Neuronal stem cell (in vitro differentiated cells): ENCODE measurements around the gene ZNF701.
"Not testable (repeated sequence)": the region's sequence is repeated elsewhere in the genome, so short reads cannot be mapped to it uniquely, and the experiment has no call there.

ENCODE experiments used
- DNase-seq: peaks from one replicate; pipeline ENCODE4 v3.0.0-alpha.2; 2013; ENCODE audit warnings: low spot score
- H2AFZ ChIP-seq: one replicate; pipeline ENCODE4 v1.6.1; 2013; ENCODE audit warnings: mild to moderate bottlenecking, low read length, inconsistent platforms
- H2AK5ac ChIP-seq: 2 replicates; pipeline ENCODE4 v1.6.1; 2013; ENCODE audit warnings: low read depth, mild to moderate bottlenecking, inconsistent platforms, low read length, moderate library complexity, mixed read lengths
- H2BK120ac ChIP-seq: 2 replicates; pipeline ENCODE4 v1.6.1; 2013; ENCODE audit warnings: low read depth, mild to moderate bottlenecking, inconsistent platforms, low read length, moderate library complexity, mixed read lengths
- H2BK12ac ChIP-seq: one replicate; pipeline ENCODE4 v1.6.1; 2013; ENCODE audit warnings: low read length, inconsistent platforms
- H2BK15ac ChIP-seq: 2 replicates; pipeline ENCODE4 v1.6.1; 2013; ENCODE audit warnings: mild to moderate bottlenecking, low read length, inconsistent platforms, mixed read lengths
- H2BK5ac ChIP-seq: one replicate; pipeline ENCODE4 v1.6.1; 2013; ENCODE audit warnings: inconsistent platforms, mild to moderate bottlenecking, low read length, moderate library complexity
- H3K14ac ChIP-seq: one replicate; pipeline ENCODE4 v1.6.1; 2013; ENCODE audit warnings: low read length, inconsistent platforms
- H3K18ac ChIP-seq: 2 replicates; pipeline ENCODE4 v1.6.1; 2013; ENCODE audit warnings: low read length, inconsistent platforms
- H3K23ac ChIP-seq: 2 replicates; pipeline ENCODE4 v1.6.1; 2013; ENCODE audit warnings: low read depth, mild to moderate bottlenecking, mixed read lengths, low read length, inconsistent platforms; ENCODE audit not compliant: poor library complexity
- H3K27ac ChIP-seq: replicated peaks from 3 replicates; pipeline ENCODE4 v1.5.1; 2013; ENCODE audit warnings: low read length, inconsistent platforms
- H3K27me3 ChIP-seq, 3 experiments: 2 replicates each; pipeline ENCODE4 v1.6.1; 2013; ENCODE audit warnings: low read length in 3 of 3, mild to moderate bottlenecking in 2 of 3, inconsistent platforms in 1 of 3, low read depth in 1 of 3, mixed read lengths in 1 of 3, moderate library complexity in 1 of 3; ENCODE audit not compliant: control insufficient read depth in 3 of 3, insufficient read depth in 3 of 3
- H3K36me3 ChIP-seq, 2 donors: replicated peaks in 1 of 2; 2 replicates each; pipeline ENCODE4 v1.6.1; 2013; ENCODE audit warnings: low read length in 2 of 2; ENCODE audit not compliant: control insufficient read depth in 2 of 2, insufficient read depth in 2 of 2
- H3K4ac ChIP-seq: 2 replicates; pipeline ENCODE4 v1.6.1; 2013; ENCODE audit warnings: inconsistent platforms, mild to moderate bottlenecking, low read length, moderate library complexity
- H3K4me1 ChIP-seq, 2 donors: 1 replicate in 1 of 2; 2 replicates in 1 of 2; pipeline ENCODE4 v1.6.1; 2013; ENCODE audit warnings: low read length in 2 of 2, low read depth in 1 of 2; ENCODE audit not compliant: control insufficient read depth in 2 of 2, insufficient read depth in 1 of 2
- H3K4me2 ChIP-seq: one replicate; pipeline ENCODE4 v1.6.1; 2013; ENCODE audit warnings: mild to moderate bottlenecking, low read length, inconsistent platforms; ENCODE audit not compliant: insufficient read depth, poor library complexity, severe bottlenecking
- H3K4me3 ChIP-seq, 2 donors: 2 replicates each; pipeline ENCODE4 v1.5.1; 2013; ENCODE audit warnings: low read length in 2 of 2, mild to moderate bottlenecking in 2 of 2, inconsistent platforms in 1 of 2, moderate library complexity in 1 of 2
- H3K79me1 ChIP-seq: one replicate; pipeline ENCODE4 v1.6.1; 2013; ENCODE audit warnings: low read depth, mild to moderate bottlenecking, inconsistent platforms, low read length, moderate library complexity
- H3K9ac ChIP-seq: one replicate; pipeline ENCODE4 v1.6.1; 2013; ENCODE audit warnings: mild to moderate bottlenecking, low read depth, low read length, inconsistent platforms; ENCODE audit not compliant: poor library complexity
- H3K9me3 ChIP-seq, 2 donors: replicated peaks in 1 of 2; 2 replicates each; pipeline versions ENCODE3 to v1.6.1; 2013; ENCODE audit warnings: low read length in 2 of 2, mild to moderate bottlenecking in 2 of 2, inconsistent platforms in 1 of 2, low read depth in 1 of 2, mixed read lengths in 1 of 2, moderate library complexity in 1 of 2; ENCODE audit not compliant: control insufficient read depth in 2 of 2, insufficient read depth in 1 of 2
- H4K8ac ChIP-seq: one replicate; pipeline ENCODE4 v1.6.1; 2013; ENCODE audit warnings: low read depth, mild to moderate bottlenecking, inconsistent platforms, low read length, moderate library complexity
- H4K91ac ChIP-seq: one replicate; pipeline ENCODE4 v1.6.1; 2013; ENCODE audit warnings: low read length, low read depth, mild to moderate bottlenecking, inconsistent platforms; ENCODE audit not compliant: poor library complexity
- WGBS, 2 donors: extraction: QIAGEN DNeasy Blood & Tissue Kit; methylation state at CpG; one replicate each; pipeline ENCODE4 v1.1.7; 2013; ENCODE audit warnings: missing lambda C conversion rate in 2 of 2, mixed read lengths in 1 of 2; ENCODE audit not compliant: insufficient read length in 2 of 2, insufficient replicate concordance in 1 of 2; ENCODE audit errors: extremely low coverage in 2 of 2; 5-methylcytosine and 5-hydroxymethylcytosine counted together

The ZNF701 gene

GRCh38 chr19:52535385-52535770 lies 34.7 kb upstream of the ZNF701 start:
- peak overlapping the region; percentile 36 for H3K27ac ChIP-seq
- not testable (repeated sequence) for H2BK5ac ChIP-seq, H2BK12ac ChIP-seq, H3K14ac ChIP-seq, H2AK5ac ChIP-seq, H3K4me1 ChIP-seq, H3K9ac ChIP-seq, H3K23ac ChIP-seq, DNase-seq, H3K4ac ChIP-seq, H2BK120ac ChIP-seq, H4K8ac ChIP-seq, H3K27me3 ChIP-seq, H2AFZ ChIP-seq, H3K79me1 ChIP-seq, H2BK15ac ChIP-seq, H4K91ac ChIP-seq
- peak overlapping the region; percentile 92 for H3K4me2 ChIP-seq
- peaks cover 0 to 21% of the 10 kb centered on the region in 2 donors for H3K9me3 ChIP-seq
- peaks cover 0 to 35% of the 10 kb centered on the region in 2 donors for H3K36me3 ChIP-seq
- H3K4me3 ChIP-seq = peak overlapping the region in 1 of 2 donors; percentile 76
- no CpG with 5 or more reads among the region's 15 CpGs for WGBS, 2 donors
- peak overlapping the region; percentile 44 for H3K18ac ChIP-seq

DNA sequence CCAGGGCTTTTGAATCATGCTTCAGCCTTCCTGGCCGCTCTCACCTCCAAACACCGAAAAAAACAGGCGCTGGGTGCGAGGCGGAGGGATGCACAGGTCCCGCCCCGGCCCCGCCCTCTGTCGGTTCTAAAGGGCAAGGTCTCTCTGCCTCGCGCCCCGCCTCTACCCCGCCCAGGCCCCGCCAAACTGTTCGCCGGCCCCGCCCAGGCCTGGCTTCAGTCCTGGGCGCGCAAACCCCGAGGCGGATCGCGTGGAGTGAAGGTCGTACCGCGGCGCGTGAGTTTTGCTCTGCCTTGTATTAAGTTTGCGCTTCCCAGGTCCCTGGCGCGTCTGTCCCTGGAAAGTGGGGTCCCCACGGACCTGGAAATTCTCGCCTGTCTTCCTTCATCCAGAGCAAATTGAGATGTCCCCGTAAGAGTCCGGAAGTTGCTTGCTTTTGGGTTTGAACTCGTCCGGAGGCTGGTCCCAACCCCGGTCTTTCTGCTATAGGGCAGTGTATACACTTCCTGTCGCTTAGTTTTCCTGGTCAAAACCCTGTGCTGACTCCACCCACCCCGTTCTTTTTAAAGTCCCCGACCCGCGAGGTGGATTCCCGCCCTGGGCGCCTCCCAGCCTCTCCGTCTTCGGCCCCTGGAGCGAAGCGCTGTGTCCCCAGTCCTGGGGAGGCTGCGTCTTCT lies 34.2 kb upstream of the ZNF701 start:
- Histone ChIP-seq H2BK120ac (no peak overlapping the region), H3K23ac (peak overlapping the region; percentile 91), H3K4me1 (no peaks in the 10 kb centered on the region), H3K27ac (peak overlapping the region; percentile 36), H3K9me3 (peaks cover 0 to 24% of the 10 kb centered on the region in 2 donors), H2BK5ac (no peak overlapping the region), H3K79me1 (peaks cover 1% of the 10 kb centered on the region), H3K36me3 (peaks cover 0 to 37% of the 10 kb centered on the region in 2 donors), H3K27me3 (peaks cover 0 to 3% (median 0%) of the 10 kb centered on the region in 3 experiments), H4K8ac (no peak overlapping the region), H2AK5ac (no peak overlapping the region), H3K4ac (no peak overlapping the region), H2BK15ac (no peak overlapping the region), H2AFZ (no peak overlapping the region), H3K18ac (peak overlapping the region; percentile 92), H3K9ac (peak overlapping the region; percentile 44), H3K4me3 (peak overlapping the region in 1 of 2 donors; percentile 83), H3K4me2 (peak overlapping the region; percentile 92), H2BK12ac (no peak overlapping the region), H3K14ac (peak overlapping the region; percentile 89), H4K91ac (no peak overlapping the region)
- no CpG with 5 or more reads among the region's 50 CpGs for WGBS, 2 donors
- peak; percentile 82 for DNase-seq

DNA sequence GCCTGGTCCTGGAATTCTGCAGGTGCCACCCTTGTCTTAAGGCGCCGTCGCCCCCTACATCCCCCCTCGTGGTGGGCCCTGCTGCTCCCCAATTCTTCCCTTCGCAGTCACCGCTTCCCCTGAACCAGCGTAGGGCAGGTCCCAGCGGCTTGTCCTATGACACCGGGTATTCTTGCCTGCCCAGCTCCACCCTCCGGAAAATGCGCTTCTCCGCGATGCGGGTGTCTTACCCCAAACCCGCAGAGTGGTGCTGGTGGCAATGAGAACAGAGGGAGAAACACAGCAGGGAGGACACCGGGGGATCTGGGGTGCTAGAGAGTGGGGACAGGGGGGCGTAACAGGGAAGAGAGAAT lies 33.7 kb upstream of the ZNF701 start:
- Histone ChIP-seq H2AFZ (no peak overlapping the region), H4K8ac (no peak overlapping the region), H3K4me1 (no peaks in the 10 kb centered on the region), H3K4ac (no peak overlapping the region), H3K4me3 (peak overlapping the region in 1 of 2 donors; percentile 83), H3K9ac (no peak overlapping the region), H3K14ac (peak overlapping the region; percentile 89), H2BK120ac (no peak overlapping the region), H3K18ac (peak overlapping the region; percentile 92), H2BK12ac (no peak overlapping the region), H3K36me3 (peaks cover 0 to 37% of the 10 kb centered on the region in 2 donors), H3K79me1 (no peaks in the 10 kb centered on the region), H3K27ac (no peak overlapping the region), H2BK15ac (no peak overlapping the region), H3K9me3 (peaks cover 0 to 24% of the 10 kb centered on the region in 2 donors), H3K23ac (peak overlapping the region; percentile 91), H2AK5ac (no peak overlapping the region), H2BK5ac (no peak overlapping the region), H4K91ac (no peak overlapping the region), H3K27me3 (peaks cover 0 to 3% (median 0%) of the 10 kb centered on the region in 3 experiments), H3K4me2 (peak overlapping the region; percentile 92)
- no peak for DNase-seq
- WGBS, 2 donors = no CpG with 5 or more reads among the region's 17 CpGs

- H2BK15ac ChIP-seq, DNase-seq, H3K4me2 ChIP-seq, H3K4ac ChIP-seq, H3K27ac ChIP-seq, H3K4me1 ChIP-seq, H3K14ac ChIP-seq, H2AFZ ChIP-seq, H2BK12ac ChIP-seq, H4K91ac ChIP-seq, H2AK5ac ChIP-seq, H3K18ac ChIP-seq, H2BK120ac ChIP-seq, H3K9ac ChIP-seq, H4K8ac ChIP-seq, H3K79me1 ChIP-seq, H2BK5ac ChIP-seq, H3K27me3 ChIP-seq, H3K23ac ChIP-seq, H3K4me3 ChIP-seq: not testable (repeated sequence)
- H3K9me3 ChIP-seq = peaks cover 0 to 19% of the 10 kb centered on the region in 2 donors
- H3K36me3 ChIP-seq = peaks cover 0 to 34% of the 10 kb centered on the region in 2 donors
- no CpG with 5 or more reads among the region's 4 CpGs for WGBS, 2 donors
Observed at GRCh38 chr19:52538815-52539214, 31.3 kb upstream of the ZNF701 start.
